GM12878 (cell line): ENCODE measurements around the gene ZBED4. TPM values are rescaled to one million over a fixed set of nuclear protein-coding genes. Genes with fewer than 3 reads are reported as not detected.
A peak's percentile ranks its signal among the peaks of the same experiment; 100 is the strongest.

ENCODE experiments used
- ATAC-seq: fragments of 200-7000 bp; cut with Tn5 transposase; 3 replicates; pipeline ENCODE4 v1.9.1; 2020; ENCODE audit warnings: mild to moderate bottlenecking, moderate library complexity
- BruUV-seq: library from RNA; stranded (reverse); fragments of 400-500 nt; replicated peaks from 2 replicates; lab custom pipeline; 2021; lab: Mats Ljungman, UMichigan
- CTCF ChIA-PET: fragments of 300-600 bp; sonication (Branson Sonifier 250); formaldehyde crosslinking; extraction: SDS; loops from one replicate; lab custom pipeline; 2021; ENCODE audit warnings: inconsistent platforms; lab: Yijun Ruan, JAX
- POLR2A ChIA-PET: fragments of 350-600 bp; formaldehyde crosslinking; extraction: SDS; loops from one replicate; lab custom pipeline; 2021; ENCODE audit warnings: inconsistent platforms; lab: Charles Lee
- RAD21 ChIA-PET: fragments of 300-600 bp; sonication (Branson Sonifier 250); formaldehyde crosslinking; loops from one replicate; lab custom pipeline; 2023; ENCODE audit warnings: antibody characterized with exemption; ENCODE audit not compliant: unreplicated experiment; lab: Charles Lee
- SMC1A ChIA-PET: fragments of 300-600 bp; sonication (Branson Sonifier 250); formaldehyde crosslinking; loops from one replicate; lab custom pipeline; 2023; ENCODE audit not compliant: unreplicated experiment, uncharacterized antibody; lab: Charles Lee
- DNase-seq: peaks from one replicate; pipeline ENCODE4 v3.0.0-alpha.2; 2011; ENCODE audit warnings: low read depth, low spot score
- FAIRE-seq: peaks from 3 replicates; lab custom pipeline; 2011; peaks lifted over from hg19 to GRCh38; lab: Jason Lieb, UNC
- H2AFZ ChIP-seq: 2 replicates; pipeline ENCODE4 v1.6.0; 2011; ENCODE audit warnings: low read depth, low read length, control low read depth; ENCODE audit not compliant: control insufficient read depth
- H3K27ac ChIP-seq: 2 replicates; pipeline ENCODE4 v1.5.1; 2011; ENCODE audit warnings: control low read depth; ENCODE audit not compliant: control insufficient read depth, insufficient read depth
- H3K27me3 ChIP-seq, 2 experiments: replicated peaks in 1 of 2; 2 replicates each; pipeline versions ENCODE4 v1.6.0 to v1.6.1; 2011; ENCODE audit warnings: low read length in 1 of 2; ENCODE audit not compliant: control insufficient read depth in 2 of 2, insufficient read depth in 2 of 2
- H3K36me3 ChIP-seq, 2 experiments: 2 replicates each; pipeline ENCODE4 v1.5.1; 2011; ENCODE audit warnings: low read length in 1 of 2; ENCODE audit not compliant: control insufficient read depth in 2 of 2, insufficient read depth in 2 of 2
- H3K4me1 ChIP-seq: 2 replicates; pipeline ENCODE4 v1.6.1; 2011; ENCODE audit warnings: mild to moderate bottlenecking, low read length, moderate library complexity, mixed read lengths; ENCODE audit not compliant: control insufficient read depth, insufficient read depth
- H3K4me2 ChIP-seq: 2 replicates; pipeline ENCODE4 v1.6.0; 2011; ENCODE audit warnings: control low read depth; ENCODE audit not compliant: control insufficient read depth, insufficient read depth
- H3K4me3 ChIP-seq: fragments of 200-600 bp; sonication (generic); 2 replicates; pipeline ENCODE4 v1.5.1; 2016
- H3K79me2 ChIP-seq: 2 replicates; pipeline ENCODE4 v1.6.0; 2011; ENCODE audit warnings: low read length; ENCODE audit not compliant: control insufficient read depth, insufficient read depth
- H3K9ac ChIP-seq: 2 replicates; pipeline ENCODE4 v1.8.0; 2011; ENCODE audit warnings: low read length, control low read depth, mixed read lengths; ENCODE audit not compliant: control insufficient read depth, insufficient read depth
- H3K9me3 ChIP-seq: replicated peaks from 3 replicates; pipeline ENCODE4 v1.5.1; 2011; ENCODE audit warnings: mild to moderate bottlenecking, low read length; ENCODE audit not compliant: control insufficient read depth, insufficient read depth
- H4K20me1 ChIP-seq: 2 replicates; pipeline ENCODE4 v1.6.0; 2011; ENCODE audit not compliant: control insufficient read depth, insufficient read depth
- CEBPB ChIP-seq, 2 experiments: fragments of 150-350 bp in 1 of 2; IDR thresholded peaks; 2 replicates each; pipeline ENCODE4 v1.6.1; 2012 to 2014; ENCODE audit warnings: low read depth in 2 of 2, low read length in 2 of 2, borderline replicate concordance in 1 of 2, inconsistent platforms in 1 of 2
- FOXM1 ChIP-seq: IDR thresholded peaks from 2 replicates; pipeline ENCODE4 v1.6.1; 2012; ENCODE audit warnings: low read depth, mild to moderate bottlenecking, inconsistent platforms, low read length, moderate library complexity
- JUNB ChIP-seq: IDR thresholded peaks from 2 replicates; pipeline ENCODE4 v1.6.1; 2016; ENCODE audit warnings: antibody characterized with exemption, mild to moderate bottlenecking
- RUNX3 ChIP-seq: IDR thresholded peaks from 2 replicates; pipeline ENCODE4 v1.6.1; 2012; ENCODE audit warnings: low read length, inconsistent platforms
- STAT3 ChIP-seq: IDR thresholded peaks from 2 replicates; pipeline ENCODE4 v1.6.1; 2011; ENCODE audit warnings: low read depth, low read length, improper control_type of control experiment
- TCF7 ChIP-seq: IDR thresholded peaks from 2 replicates; pipeline ENCODE4 v1.6.1; 2014; ENCODE audit warnings: antibody characterized with exemption, borderline replicate concordance
- ZSCAN29 ChIP-seq: fragments of 450-650 bp; IDR thresholded peaks from 2 replicates; pipeline ENCODE4 v1.6.1; 2017; ENCODE audit warnings: mild to moderate bottlenecking, moderate library complexity
- WGBS: methylation state at CpG from one replicate; pipeline ENCODE4 v1.1.6; 2016; ENCODE audit warnings: low lambda C conversion rate; ENCODE audit not compliant: insufficient replicate concordance, insufficient coverage; ENCODE audit errors: missing lambda C conversion rate; 5-methylcytosine and 5-hydroxymethylcytosine counted together
- in situ Hi-C: fragments of 300-500 bp; cut with MboI; formaldehyde crosslinking; loops from 9 replicates; pipeline ENCODE4 v1.14.3; 2018; ENCODE audit warnings: mixed read lengths
- intact Hi-C: fragments of 100-400 bp; cut with micrococcal nuclease; formaldehyde crosslinking; loops from one replicate; pipeline ENCODE4 v1.14.2; 2022; ENCODE audit not compliant: unreplicated experiment
- polyA plus RNA-seq, 11 experiments: library from polyadenylated mRNA; depleted of rRNA in 4 of 11; unstranded in 6 of 11; stranded (reverse) in 5 of 11; fragments of >200 nt; fragmentation: Nextera tagmentation in 4 of 11; fragmentation: Illumina TruSeq in 1 of 11; extraction: Ambion mirVana in 4 of 11; extraction: Trizol in 1 of 11; gene quantifications; 1 replicate in 1 of 11; 2 replicates in 10 of 11; pipeline versions ENCODE4 v1.2.1 to v1.2.3, GENCODE V29; 2011 to 2016; ENCODE audit warnings: inconsistent platforms in 2 of 11, missing spikeins in 2 of 11, low read depth in 1 of 11
- total RNA-seq, 4 experiments: library from RNA; depleted of rRNA in 3 of 4; stranded (reverse); fragments of >200 nt in 3 of 4; fragmentation: Illumina TruSeq in 1 of 4; extraction: Trizol in 1 of 4; gene quantifications; 2 replicates each; pipeline versions ENCODE4 v1.2.1 to v1.2.3, GENCODE V29; 2013 to 2021
- TF ChIP-seq, protein P1 (sequence below): fragments of 450-650 bp; IDR thresholded peaks from 2 replicates; pipeline ENCODE4 v1.6.1; 2017; ENCODE audit warnings: borderline replicate concordance

Gene ZBED4
- total and polyA plus RNA-seq, 10 of the 15 experiments (the other 5 are each of a cell fraction or from before 2014, with no cell fraction given), result 2.3 to 21.6 (median 12.8) TPM

DNA sequence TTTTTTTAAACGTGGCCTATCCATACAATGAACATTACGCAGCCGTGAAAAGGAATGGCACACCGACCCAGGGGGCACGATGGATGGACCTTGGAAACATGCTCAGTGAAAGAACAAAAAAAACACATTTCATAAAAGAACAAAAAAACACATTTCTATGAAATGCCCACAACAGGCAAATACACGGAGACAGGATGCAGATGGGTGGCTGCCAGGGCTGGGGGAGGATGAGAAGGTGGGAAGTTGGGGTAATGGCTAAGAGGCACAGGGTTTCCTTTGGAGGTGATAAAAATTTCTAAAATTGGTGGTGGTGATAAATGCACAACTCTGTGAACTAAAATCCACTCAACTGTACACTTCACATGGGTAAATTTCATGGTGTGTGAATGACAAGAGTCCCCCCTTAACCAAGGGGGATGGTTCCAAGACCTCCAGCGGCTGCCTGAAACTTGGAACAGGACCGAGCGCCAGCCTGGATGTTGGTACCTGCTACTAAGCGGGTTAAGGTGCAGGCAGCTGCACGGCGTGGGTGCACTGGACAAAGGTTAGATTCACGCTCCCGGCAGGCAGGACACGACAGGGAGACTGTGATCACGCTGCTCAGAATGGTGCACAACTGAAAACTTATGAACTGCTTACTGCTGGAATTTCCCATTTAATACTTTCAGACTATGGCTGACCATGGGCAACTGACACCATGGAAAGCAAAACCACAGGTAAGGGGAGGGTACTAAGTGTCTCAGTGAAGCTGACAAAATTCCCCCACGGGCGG is 42.4 kb upstream of the ZBED4 start:
- CTCF ChIA-PET, result interaction anchor here (0.6 to 1.4 kb wide), 4 partner anchors 10 to 1960 kb away, joined by 3 to 4 read pairs (median 4); no protein-coding TSS in a partner anchor
- Histone ChIP-seq H2AFZ (no peak overlapping the region), H4K20me1 (peaks cover 5% of the 10 kb centered on the region), H3K9me3 (no peaks in the 10 kb centered on the region; the same call in 2 of the 3 replicates), H3K4me1 (peaks cover 8% of the 10 kb centered on the region), H3K79me2 (peaks cover 75% of the 10 kb centered on the region), H3K9ac (no peak overlapping the region; the same call in 1 of the 2 replicates), H3K27ac (no peak overlapping the region), H3K4me2 (peak overlapping the region; percentile 11), H3K4me3 (peak overlapping the region; percentile 34; the same call in 1 of the 2 replicates), H3K36me3 (peaks cover 8 to 25% of the 10 kb centered on the region in 2 experiments), H3K27me3 (no peaks in the 10 kb centered on the region)
- intact Hi-C loops (no loop called here), in situ Hi-C loops (no loop called here)
- no TSS peak for BruUV-seq
- no peak for FAIRE-seq
- WGBS, result 88% methylated on average over 18 of the region's 18 CpGs
- ATAC-seq, result peak; percentile 50
- SMC1A ChIA-PET, result interaction anchor here (1.0 to 1.7 kb wide), 2 partner anchors 9 to 11 kb away, joined by 3 to 5 read pairs; no protein-coding TSS in a partner anchor
- RAD21 ChIA-PET, result interaction anchor here (0.8 kb wide), 1 partner anchor 31 kb away, joined by 4 read pairs; no protein-coding TSS in a partner anchor
- no peak for TF ChIP-seq JUNB
- no peak for TF ChIP-seq CEBPB (IDR thresholded peaks at IDR 0.05; ENCODE audit: borderline replicate concordance in 1 of 2, low read depth in 2 of 2, low read length in 2 of 2)
- no peak for TF ChIP-seq STAT3
- TF ChIP-seq, protein P1, sequence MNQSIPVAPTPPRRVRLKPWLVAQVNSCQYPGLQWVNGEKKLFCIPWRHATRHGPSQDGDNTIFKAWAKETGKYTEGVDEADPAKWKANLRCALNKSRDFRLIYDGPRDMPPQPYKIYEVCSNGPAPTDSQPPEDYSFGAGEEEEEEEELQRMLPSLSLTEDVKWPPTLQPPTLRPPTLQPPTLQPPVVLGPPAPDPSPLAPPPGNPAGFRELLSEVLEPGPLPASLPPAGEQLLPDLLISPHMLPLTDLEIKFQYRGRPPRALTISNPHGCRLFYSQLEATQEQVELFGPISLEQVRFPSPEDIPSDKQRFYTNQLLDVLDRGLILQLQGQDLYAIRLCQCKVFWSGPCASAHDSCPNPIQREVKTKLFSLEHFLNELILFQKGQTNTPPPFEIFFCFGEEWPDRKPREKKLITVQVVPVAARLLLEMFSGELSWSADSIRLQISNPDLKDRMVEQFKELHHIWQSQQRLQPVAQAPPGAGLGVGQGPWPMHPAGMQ, result no peak
- no peak for TF ChIP-seq ZSCAN29
- TF ChIP-seq FOXM1, result no peak
- peak; percentile 35; the same call in 1 of the 2 replicates for TF ChIP-seq RUNX3
- TF ChIP-seq TCF7, result no peak
- DNase-seq, result no peak
- POLR2A ChIA-PET, result interaction anchor here (0.6 kb wide), 1 partner anchor 10 kb away, joined by 3 read pairs; no protein-coding TSS in a partner anchor
